ENCODE measurements around the gene PCK2. TPM values are rescaled to one million over a fixed set of nuclear protein-coding genes. Genes with fewer than 3 reads are reported as not detected.
"Not testable (repeated sequence)": the region's sequence is repeated elsewhere in the genome, so short reads cannot be mapped to it uniquely, and the experiment has no call there.

Gene PCK2
- total RNA-seq, 1 donor from 2014 or later: 35.0 TPM

GRCh38 chr14:24103451-24103850 lies 9.3 kb downstream of the PCK2 start:
- no peaks in the 10 kb centered on the region for H3K9me3 Mint-ChIP-seq
- H3K4me3 Mint-ChIP-seq: no peak overlapping the region
- no peaks in the 10 kb centered on the region for H3K27me3 Mint-ChIP-seq
- peaks cover 7% of the 10 kb centered on the region for H3K36me3 Mint-ChIP-seq
- peak overlapping the region; percentile 29 for H3K27ac Mint-ChIP-seq
- no peaks in the 10 kb centered on the region for H3K4me1 Mint-ChIP-seq (ENCODE audit: unreplicated experiment)
- no peak for DNase-seq (ENCODE audit: extremely low spot score, unreplicated experiment)
- TF ChIP-seq, protein P1, sequence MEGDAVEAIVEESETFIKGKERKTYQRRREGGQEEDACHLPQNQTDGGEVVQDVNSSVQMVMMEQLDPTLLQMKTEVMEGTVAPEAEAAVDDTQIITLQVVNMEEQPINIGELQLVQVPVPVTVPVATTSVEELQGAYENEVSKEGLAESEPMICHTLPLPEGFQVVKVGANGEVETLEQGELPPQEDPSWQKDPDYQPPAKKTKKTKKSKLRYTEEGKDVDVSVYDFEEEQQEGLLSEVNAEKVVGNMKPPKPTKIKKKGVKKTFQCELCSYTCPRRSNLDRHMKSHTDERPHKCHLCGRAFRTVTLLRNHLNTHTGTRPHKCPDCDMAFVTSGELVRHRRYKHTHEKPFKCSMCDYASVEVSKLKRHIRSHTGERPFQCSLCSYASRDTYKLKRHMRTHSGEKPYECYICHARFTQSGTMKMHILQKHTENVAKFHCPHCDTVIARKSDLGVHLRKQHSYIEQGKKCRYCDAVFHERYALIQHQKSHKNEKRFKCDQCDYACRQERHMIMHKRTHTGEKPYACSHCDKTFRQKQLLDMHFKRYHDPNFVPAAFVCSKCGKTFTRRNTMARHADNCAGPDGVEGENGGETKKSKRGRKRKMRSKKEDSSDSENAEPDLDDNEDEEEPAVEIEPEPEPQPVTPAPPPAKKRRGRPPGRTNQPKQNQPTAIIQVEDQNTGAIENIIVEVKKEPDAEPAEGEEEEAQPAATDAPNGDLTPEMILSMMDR (conservative IDR thresholded peaks at IDR 0.05): no peak

- not testable (repeated sequence) for H3K4me1 Mint-ChIP-seq (ENCODE audit: unreplicated experiment); DNase-seq (ENCODE audit: extremely low spot score, unreplicated experiment); H3K27me3 Mint-ChIP-seq; H3K4me3 Mint-ChIP-seq; H3K9me3 Mint-ChIP-seq; H3K36me3 Mint-ChIP-seq; H3K27ac Mint-ChIP-seq
Measured at GRCh38 chr14:24105609-24106239, 11.6 kb downstream of the PCK2 start.

DNA sequence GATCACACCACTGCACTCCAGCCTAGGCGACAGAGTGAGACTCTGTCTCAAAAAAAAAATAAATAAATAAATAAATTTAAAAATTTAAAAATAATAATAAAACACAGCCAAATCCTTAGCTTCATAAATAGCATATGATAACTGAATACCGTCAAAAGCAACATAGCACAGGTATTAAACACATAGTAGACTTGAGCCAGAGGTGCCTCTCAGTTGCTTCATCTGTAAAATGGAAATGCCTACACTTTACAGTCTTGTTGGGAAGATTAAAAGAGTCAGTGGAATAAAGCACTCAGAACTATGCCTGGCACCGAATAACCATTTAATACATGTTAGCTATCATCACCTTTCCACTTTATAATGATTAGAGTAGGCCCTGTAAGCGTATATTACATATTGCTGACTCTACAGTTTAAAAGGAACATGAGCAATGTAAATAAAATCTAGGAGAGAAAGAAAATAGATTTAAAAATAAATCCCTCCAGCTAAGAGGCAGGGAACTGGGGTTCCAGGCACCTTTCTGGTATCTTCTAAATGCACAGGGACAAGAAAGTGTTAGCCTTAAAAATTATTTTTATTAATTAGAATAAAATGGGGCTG lies 12.7 kb downstream of the PCK2 start:
- Mint-ChIP-seq H3K36me3 (peaks cover 7% of the 10 kb centered on the region), H3K4me1 (ENCODE audit: unreplicated experiment) (peaks cover 5% of the 10 kb centered on the region), H3K4me3 (no peak overlapping the region), H3K9me3 (no peaks in the 10 kb centered on the region), H3K27ac (no peak overlapping the region), H3K27me3 (no peaks in the 10 kb centered on the region)
- TF ChIP-seq, protein P1 (conservative IDR thresholded peaks at IDR 0.05): no peak
- DNase-seq (ENCODE audit: extremely low spot score, unreplicated experiment): no peak

DNA sequence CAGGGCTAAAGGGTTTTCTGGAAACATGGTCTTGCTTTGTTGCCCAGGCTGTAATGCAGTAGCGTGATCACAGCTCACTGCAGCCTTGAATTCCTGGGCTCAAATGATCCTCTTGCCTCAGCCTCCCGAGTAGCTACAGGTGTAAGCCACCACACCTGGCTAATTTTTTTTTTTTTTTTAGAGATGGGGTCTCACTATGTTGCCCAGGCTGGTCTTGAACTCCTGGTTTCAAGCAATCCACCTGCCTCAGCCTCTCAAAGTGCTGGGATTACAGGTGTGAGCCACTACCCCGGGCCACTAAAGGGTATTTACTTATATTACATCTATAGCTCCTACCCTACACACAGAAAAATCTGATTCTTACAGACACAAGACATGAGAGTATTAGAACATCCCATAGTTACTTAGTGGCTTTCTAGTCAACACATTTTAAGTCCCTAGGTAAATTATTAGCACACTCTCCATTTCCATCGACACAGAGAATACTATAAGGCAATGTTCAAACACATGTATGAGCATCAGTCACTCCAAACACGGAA lies 14.3 kb downstream of the PCK2 start:
- Mint-ChIP-seq H3K9me3 (no peaks in the 10 kb centered on the region), H3K4me1 (ENCODE audit: unreplicated experiment) (peaks cover 5% of the 10 kb centered on the region), H3K27me3 (no peaks in the 10 kb centered on the region), H3K4me3 (peak overlapping the region; percentile 40), H3K27ac (peak overlapping the region; percentile 80), H3K36me3 (peaks cover 3% of the 10 kb centered on the region)
- TF ChIP-seq, protein P1 (conservative IDR thresholded peaks at IDR 0.05): no peak
- DNase-seq (ENCODE audit: extremely low spot score, unreplicated experiment): no peak

DNA sequence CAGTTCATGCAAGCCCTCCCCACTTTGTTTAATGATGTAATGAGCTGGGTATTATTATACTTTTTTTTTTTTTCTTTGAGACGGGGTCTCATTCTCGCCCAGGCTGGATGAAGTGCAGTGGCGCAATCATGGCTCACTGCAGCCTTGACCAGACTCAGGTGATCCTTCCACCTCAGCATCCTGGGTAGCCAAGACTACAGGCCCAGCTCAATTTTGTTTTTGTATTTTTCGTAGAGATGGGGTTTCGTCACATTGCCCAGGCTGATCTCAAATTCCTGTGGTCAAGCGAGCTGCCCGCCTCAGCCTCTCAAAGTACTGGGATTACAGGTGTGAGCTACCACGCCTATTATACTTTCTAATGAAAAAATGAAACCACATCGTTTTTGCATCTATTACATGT lies 15.9 kb downstream of the PCK2 start:
- peaks cover 5% of the 10 kb centered on the region for H3K4me1 Mint-ChIP-seq (ENCODE audit: unreplicated experiment)
- no peak overlapping the region for H3K4me3 Mint-ChIP-seq
- no peaks in the 10 kb centered on the region for H3K27me3 Mint-ChIP-seq
- H3K36me3 Mint-ChIP-seq: peaks cover under 1% of the 10 kb centered on the region
- no peaks in the 10 kb centered on the region for H3K9me3 Mint-ChIP-seq
- TF ChIP-seq, protein P1 (conservative IDR thresholded peaks at IDR 0.05): no peak
- DNase-seq (ENCODE audit: extremely low spot score, unreplicated experiment): no peak
- no peak overlapping the region for H3K27ac Mint-ChIP-seq

- H3K36me3 Mint-ChIP-seq: peaks cover 5% of the 10 kb centered on the region
- peaks cover 10% of the 10 kb centered on the region for H3K4me1 Mint-ChIP-seq (ENCODE audit: unreplicated experiment)
- no peak overlapping the region for H3K27ac Mint-ChIP-seq
- TF ChIP-seq, protein P1 (conservative IDR thresholded peaks at IDR 0.05): no peak
- H3K9me3 Mint-ChIP-seq: no peaks in the 10 kb centered on the region
- DNase-seq (ENCODE audit: extremely low spot score, unreplicated experiment): no peak
- no peak overlapping the region for H3K4me3 Mint-ChIP-seq
- no peaks in the 10 kb centered on the region for H3K27me3 Mint-ChIP-seq
Measured at GRCh38 chr14:24110523-24110922, 16.4 kb downstream of the PCK2 start.
